AG09319 (cell line): Measurements from ENCODE around the gene FN3K.

Experiments used
- DNase-seq: peaks from one replicate; pipeline ENCODE4 v3.0.0-alpha.2; 2010; ENCODE audit warnings: low read depth; ENCODE audit errors: extremely low read depth
- TF ChIP-seq, protein P1 (sequence below): IDR thresholded peaks from 2 replicates; pipeline ENCODE4 v1.5.1; 2011; ENCODE audit warnings: low read depth, mild to moderate bottlenecking, inconsistent platforms, low read length, moderate library complexity

The FN3K gene

DNA sequence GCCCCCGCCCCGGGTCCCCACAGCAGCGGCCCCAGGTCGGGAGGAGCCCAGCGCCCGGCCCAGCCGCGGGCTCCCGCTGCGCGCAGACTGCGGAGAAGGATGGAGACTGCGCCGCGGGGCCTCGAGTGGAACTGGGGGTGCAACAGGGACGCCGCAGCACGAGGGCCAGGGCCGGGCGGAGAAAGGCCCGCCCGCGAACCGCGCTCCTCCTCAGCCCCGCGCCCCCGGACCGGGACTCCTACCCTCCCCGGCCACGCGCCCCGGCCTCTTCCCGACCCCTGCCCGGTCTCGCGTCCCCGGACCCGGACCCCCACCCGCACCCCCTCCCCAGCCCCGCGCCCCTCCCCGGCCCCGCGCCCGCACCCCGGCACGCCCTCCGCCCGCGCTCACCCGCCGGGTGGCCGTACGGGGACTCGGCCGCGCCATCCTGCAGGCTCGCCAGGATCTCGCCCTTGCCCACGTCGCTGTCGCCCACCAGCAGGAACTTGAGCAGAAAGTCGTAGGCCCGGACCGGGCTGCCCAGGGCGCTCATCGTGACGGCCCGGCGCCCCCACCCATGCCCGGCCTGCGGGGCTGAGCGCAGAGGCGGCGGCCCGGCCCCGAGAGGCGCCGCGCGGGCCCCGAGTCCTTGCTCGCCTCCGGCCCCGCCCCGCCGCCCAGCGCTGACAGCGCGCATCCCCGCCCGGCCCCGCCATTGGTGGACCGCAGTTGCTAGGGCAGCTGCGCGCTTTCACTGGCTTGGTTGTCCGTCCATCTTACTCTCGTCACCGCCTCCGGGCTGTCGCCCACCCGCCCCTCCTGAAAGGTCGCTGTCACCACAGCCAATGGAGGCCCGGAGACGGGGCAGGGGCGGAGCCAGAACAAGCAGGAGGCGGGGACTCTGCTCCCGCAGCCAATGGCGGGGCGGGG is 37.1 kb upstream of the FN3K start, which contains the start of gene RAB40B:
Gene RAB40B (minus strand): TSS at position 634 of the 909 bp plus-strand sequence. CDS start 102 bp downstream, at position 532.
- TF ChIP-seq, protein P1, sequence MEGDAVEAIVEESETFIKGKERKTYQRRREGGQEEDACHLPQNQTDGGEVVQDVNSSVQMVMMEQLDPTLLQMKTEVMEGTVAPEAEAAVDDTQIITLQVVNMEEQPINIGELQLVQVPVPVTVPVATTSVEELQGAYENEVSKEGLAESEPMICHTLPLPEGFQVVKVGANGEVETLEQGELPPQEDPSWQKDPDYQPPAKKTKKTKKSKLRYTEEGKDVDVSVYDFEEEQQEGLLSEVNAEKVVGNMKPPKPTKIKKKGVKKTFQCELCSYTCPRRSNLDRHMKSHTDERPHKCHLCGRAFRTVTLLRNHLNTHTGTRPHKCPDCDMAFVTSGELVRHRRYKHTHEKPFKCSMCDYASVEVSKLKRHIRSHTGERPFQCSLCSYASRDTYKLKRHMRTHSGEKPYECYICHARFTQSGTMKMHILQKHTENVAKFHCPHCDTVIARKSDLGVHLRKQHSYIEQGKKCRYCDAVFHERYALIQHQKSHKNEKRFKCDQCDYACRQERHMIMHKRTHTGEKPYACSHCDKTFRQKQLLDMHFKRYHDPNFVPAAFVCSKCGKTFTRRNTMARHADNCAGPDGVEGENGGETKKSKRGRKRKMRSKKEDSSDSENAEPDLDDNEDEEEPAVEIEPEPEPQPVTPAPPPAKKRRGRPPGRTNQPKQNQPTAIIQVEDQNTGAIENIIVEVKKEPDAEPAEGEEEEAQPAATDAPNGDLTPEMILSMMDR = no peak
- DNase-seq = peak; percentile 97

GRCh38 chr17:82698974-82699442 is 36.4 kb upstream of the FN3K start:
- TF ChIP-seq, protein P1 = no peak
- no peak for DNase-seq

DNA sequence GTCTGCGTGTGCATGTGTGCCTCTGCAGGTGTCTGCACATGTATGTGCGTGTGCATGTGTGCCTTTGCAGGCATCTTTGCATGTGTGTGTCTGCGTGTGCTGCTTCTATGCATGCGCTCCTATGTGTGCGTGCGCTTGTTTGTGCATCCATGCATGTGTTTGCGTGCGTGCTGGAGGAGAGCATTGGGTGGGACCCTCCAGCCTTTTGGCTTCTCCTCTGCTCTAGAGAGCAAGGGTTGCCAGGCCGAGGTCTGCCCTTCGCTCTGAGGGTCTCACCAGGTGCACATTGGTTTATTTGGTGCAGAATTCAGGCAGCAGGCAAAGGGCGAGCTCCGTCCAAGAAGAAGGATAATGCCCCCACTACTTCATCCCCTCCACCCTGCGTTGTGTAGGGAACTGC is 35.9 kb upstream of the FN3K start:
- DNase-seq = no peak
- TF ChIP-seq, protein P1 = no peak

DNA sequence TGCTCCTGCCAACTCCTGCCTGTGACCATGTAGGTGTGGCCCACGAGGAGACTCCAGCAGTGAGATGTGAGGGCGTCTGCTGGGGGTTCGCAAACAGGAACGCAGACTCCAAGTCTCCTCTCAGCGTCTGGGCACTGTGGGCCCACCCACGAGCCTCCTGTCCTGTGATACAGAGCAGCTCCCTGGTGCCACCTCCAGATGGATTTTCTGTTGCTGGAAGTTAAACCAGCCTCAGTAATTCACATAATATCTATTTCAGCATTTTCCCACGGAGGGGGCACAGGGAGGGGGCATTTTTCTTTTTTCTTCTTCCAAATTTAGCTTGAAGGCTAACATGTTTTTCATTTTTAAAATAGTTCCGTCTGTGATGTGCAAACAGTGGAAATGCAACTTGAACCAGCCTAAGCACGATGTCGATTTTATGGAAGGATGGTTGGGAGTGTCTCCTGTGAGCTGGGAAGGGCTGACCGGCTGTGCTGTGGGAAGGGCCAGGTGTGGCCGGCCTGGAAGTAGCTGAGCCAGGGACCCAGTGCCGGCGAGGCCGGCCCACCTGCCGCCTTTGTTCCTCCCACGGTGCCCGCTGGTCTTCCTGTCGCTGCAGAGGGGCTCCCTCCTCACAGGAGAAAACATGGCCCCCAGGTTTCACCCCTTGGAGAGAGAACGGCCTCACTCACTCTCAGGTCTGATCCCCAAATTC is 33.0 kb upstream of the FN3K start:
- TF ChIP-seq, protein P1 = no peak

GRCh38 chr17:82703036-82703745 is 32.2 kb upstream of the FN3K start:
- TF ChIP-seq, protein P1 = no peak
- no peak for DNase-seq

More for the DNA sequence above, 33.0 kb upstream of the FN3K start:
- no peak for DNase-seq

DNA sequence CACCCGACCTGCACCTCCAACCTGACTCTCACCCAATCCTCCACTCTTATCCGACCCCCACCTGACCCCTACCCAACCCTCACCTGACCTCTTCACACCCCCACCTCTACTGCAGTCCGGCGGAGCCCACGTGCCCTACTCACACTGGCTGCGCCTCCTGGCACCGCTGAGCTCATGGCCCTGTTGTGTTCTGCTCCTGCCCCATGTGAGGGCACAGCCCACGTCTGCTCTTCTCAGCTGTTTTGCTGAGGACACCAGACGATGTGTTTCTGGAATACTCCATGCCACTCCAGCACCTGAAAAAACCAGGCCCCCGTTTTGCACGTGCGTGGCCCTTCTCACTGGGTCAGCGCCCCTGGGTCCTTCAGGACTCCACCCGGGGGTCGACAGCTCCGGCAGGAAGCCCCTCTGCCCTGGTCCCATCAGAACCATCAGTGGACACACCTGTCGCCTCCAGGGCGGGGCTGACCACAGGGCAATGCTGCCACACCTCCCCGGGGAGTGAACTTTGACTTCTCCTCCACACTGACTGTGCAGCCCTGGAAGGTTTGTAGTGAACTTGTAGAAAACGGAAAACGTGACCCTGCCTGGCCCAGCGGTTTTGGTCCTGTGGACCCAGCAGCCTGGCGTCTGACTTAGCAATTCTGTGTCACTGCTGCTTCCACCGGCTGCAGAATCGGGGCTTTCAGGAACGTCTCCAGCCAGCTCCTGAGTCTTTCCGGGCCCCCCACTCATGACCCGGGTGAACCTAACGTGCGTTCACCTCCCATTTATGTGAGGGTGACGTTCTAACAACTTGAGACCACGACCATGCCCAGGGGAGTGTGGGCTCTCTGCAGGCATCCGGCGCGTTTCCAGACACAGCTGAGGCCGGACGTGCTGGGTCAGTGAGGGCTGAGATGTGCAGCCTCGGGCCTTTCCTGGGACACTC is 31.2 kb upstream of the FN3K start:
- no peak for DNase-seq

More for the DNA sequence above, 31.2 kb upstream of the FN3K start:
- TF ChIP-seq, protein P1 = no peak
